ENCODE data around the gene MYO3A. TPM values are rescaled to one million over a fixed set of nuclear protein-coding genes. Genes with fewer than 3 reads are reported as not detected.

The MYO3A gene
- total RNA-seq, 1 experiment from 2014 or later = not detected

DNA sequence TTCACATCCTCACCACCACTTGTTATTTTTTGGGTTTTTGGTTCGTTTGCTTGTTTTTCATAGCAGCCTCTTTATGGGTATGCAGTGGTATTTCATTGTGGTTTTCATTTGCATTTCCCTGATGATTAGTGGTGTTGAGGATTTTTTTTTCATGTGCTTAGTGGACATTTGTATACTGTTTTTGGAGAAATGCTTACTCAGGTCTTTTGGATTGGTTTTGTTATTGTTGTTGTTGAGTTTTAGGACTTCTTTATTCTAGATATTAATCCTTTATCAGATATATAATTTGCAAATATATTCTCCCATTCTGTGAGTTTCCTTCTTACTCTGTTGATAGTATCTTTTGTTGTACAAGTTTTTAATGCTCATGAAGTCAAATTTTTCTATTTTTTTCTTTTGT lies 325.3 kb downstream of the MYO3A start:
- no TSS peak for BruUV-seq (replicated peaks)
- intact Hi-C loops (cut with micrococcal nuclease; ENCODE audit: unreplicated experiment) = no loop called here
- ChIA-PET CTCF (no interaction called here), POLR2A (ENCODE audit: unreplicated experiment) (no interaction called here)
- H3K79me2 ChIP-seq (ENCODE audit: low read depth) = no peaks in the 10 kb centered on the region
- no peaks in the 10 kb centered on the region for H3F3A ChIP-seq (ENCODE audit: insufficient read depth, low read depth)
- TF ChIP-seq EZH2 (IDR thresholded peaks at IDR 0.05; ENCODE audit: low read depth) (no peak), CTCF (conservative IDR thresholded peaks at IDR 0.05) (no peak)
- H3K4me2 ChIP-seq = no peak overlapping the region
- H2AFZ ChIP-seq = no peak overlapping the region
- no peaks in the 10 kb centered on the region for H4K20me1 ChIP-seq (ENCODE audit: insufficient read depth)
- H3K4me1 ChIP-seq (replicated peaks; ENCODE audit: insufficient read depth) = no peaks in the 10 kb centered on the region
- H3K27me3 ChIP-seq (ENCODE audit: insufficient read depth, low read depth) = 0 out of 2 replicates have a peak, but pooled peaks cover 6% of the 10 kb centered on the region
- no peaks in the 10 kb centered on the region for H3K9me2 ChIP-seq (ENCODE audit: insufficient read depth)
- no peaks in the 10 kb centered on the region for H3K9me3 ChIP-seq (ENCODE audit: insufficient read depth, low read depth)
- no peak for DNase-seq
- H3K4me3 ChIP-seq = no peak overlapping the region
- H3K27ac ChIP-seq = no peak overlapping the region
- H3K36me3 ChIP-seq (ENCODE audit: low read depth) = no peaks in the 10 kb centered on the region

Measured in PC-9 (cell line).